GM12872 (cell line): ENCODE measurements around the gene INPP4B.

Source experiments
- TF ChIP-seq, protein P1 (sequence below): IDR thresholded peaks from 3 replicates; pipeline ENCODE4 v1.5.1; 2011; ENCODE audit warnings: low read depth, mild to moderate bottlenecking, low read length, moderate library complexity; ENCODE audit not compliant: insufficient read depth

INPP4B gene

DNA sequence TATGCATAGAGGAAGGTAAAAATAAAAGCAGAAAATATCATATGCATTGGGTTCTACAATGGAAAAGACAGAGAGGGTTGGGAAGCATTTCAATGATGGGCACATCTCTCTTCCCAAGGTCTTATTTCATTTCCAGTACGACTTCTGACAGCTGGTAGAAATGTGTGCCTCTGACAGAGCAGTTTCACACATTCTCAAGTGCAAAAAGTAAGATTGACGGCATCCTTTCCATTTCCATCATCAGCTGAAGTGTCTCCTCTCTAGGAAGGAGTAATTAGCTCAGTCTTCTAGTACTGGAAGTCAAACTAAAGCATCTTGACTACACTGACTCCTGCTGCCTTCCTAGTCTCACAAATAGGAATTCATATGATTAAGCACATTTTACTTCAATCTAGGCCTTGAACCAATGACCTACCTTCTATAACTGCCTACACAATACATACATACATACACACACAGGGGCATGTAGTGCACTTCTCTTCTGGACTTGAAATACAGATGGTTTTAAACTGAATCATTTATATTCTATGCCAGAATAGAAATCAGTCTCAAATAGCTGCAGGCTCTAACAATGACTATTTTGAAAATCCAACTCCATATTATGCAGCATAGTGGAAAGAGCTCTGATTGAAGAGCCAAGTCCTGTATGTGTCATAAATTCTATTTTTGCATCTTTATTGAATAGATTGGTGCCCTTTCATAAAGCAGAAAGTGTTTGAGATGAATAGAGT, 473.4 kb downstream of the INPP4B start:
- TF ChIP-seq, protein P1, sequence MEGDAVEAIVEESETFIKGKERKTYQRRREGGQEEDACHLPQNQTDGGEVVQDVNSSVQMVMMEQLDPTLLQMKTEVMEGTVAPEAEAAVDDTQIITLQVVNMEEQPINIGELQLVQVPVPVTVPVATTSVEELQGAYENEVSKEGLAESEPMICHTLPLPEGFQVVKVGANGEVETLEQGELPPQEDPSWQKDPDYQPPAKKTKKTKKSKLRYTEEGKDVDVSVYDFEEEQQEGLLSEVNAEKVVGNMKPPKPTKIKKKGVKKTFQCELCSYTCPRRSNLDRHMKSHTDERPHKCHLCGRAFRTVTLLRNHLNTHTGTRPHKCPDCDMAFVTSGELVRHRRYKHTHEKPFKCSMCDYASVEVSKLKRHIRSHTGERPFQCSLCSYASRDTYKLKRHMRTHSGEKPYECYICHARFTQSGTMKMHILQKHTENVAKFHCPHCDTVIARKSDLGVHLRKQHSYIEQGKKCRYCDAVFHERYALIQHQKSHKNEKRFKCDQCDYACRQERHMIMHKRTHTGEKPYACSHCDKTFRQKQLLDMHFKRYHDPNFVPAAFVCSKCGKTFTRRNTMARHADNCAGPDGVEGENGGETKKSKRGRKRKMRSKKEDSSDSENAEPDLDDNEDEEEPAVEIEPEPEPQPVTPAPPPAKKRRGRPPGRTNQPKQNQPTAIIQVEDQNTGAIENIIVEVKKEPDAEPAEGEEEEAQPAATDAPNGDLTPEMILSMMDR: no peak

DNA sequence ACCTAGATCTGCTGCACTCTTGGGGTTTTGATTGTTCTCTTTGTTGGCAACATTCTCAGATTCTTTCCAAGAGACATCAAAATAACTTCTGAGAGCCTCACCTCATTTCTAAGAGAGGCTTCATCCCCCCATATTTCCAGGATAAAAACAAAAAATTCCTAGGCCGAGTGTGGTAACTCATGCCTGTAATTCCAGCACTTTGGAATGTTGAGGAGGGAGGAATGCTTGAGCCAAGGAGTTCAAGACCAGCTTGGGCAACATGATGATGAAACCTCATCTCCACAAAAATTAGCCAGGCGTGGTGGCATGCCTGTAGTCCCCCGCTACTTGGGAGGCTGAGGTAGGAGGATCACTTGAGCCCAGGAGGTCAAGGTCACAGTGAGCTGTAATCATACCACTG, 477.0 kb downstream of the INPP4B start:
- TF ChIP-seq, protein P1: no peak

DNA sequence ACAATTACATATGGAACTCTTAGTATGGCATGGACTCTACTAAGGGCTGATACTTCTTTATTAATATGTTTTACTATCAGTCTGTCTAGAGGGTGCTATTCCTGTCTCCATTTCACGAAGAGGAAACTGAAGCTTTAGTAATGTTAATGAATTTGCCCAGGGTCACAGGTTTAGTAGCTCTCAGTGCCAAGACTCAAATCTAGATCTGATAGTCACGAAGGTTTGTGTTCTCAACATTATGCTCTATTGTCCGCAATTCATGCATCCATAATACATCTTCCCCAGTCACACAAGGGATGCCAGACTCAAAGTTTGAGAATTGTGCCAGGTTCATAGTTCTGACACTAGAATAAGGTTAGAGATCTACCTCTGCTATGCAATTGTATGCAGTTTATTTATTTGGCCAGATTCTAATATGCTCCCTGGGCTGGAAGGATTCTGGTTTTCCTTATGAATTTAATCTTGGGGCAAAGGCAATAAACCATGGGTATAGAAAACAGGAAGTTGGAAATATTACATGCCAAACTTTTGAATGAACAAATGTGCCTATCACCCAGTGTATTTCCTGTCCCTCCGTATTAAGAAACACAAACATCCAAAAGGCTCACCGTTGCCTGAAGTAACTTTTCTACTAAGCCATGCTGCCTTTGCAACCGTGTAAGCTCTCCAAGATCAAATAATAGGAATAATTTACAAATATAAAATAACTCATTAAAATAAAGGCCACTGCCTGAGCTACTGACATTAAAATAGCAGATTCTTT, 478.5 kb downstream of the INPP4B start:
- TF ChIP-seq, protein P1: no peak

DNA sequence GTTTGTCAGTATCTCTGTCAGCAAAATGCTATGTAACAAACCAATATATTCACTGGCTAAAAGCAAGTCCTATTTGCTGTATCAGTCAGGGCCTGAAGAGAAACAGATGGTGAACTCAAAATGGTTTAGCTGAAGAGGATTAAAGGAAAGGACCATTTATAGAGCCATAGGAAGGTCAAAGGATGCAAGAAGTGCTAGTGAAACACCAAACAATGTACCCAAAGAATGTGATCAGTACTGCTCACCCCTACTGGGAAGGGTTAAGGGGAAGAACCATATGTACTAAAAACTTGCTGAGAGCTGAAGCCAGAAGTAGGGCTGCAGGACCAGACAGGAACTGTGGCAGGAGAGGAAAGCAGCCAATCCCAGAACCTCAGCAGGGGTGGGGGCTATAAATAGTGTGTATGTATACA, 479.3 kb downstream of the INPP4B start:
- TF ChIP-seq, protein P1: no peak

DNA sequence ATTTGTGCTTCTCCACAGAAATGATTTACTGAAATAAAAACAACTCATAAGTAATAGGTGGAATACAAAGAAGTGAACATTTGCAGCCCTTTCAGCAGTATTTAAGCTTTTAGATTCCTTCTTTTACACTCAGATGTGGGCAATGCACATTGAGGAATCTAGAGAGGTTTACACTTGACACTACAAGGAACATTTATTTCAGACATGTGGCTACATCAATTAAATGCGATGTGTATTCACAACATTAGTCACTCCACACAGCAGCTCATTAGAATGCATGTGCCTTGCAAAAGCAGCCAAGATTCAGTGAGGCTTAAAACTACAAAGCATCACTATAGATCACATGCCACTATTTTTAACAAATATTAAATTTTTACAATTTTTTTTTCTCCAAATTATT, 480.7 kb downstream of the INPP4B start:
- TF ChIP-seq, protein P1: no peak

DNA sequence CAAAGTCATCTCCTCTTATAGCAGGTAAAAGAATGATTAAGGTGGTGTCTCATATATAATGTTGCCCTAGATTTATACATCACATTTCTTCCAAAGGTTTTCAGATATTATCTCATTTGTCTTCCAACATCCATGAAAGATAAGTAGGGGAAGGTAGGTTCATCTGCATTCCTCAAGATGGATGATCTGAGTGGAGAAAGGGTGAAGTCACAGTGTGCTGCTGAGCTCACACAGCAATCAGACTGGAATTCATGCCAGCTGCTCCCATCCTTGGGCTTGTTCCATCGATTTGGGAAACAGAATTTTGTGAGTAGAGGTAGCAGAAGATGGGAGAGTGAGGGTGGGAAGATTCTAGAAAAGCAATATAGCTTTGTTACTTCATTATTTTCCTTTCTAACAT, 482.4 kb downstream of the INPP4B start:
- TF ChIP-seq, protein P1: no peak

DNA sequence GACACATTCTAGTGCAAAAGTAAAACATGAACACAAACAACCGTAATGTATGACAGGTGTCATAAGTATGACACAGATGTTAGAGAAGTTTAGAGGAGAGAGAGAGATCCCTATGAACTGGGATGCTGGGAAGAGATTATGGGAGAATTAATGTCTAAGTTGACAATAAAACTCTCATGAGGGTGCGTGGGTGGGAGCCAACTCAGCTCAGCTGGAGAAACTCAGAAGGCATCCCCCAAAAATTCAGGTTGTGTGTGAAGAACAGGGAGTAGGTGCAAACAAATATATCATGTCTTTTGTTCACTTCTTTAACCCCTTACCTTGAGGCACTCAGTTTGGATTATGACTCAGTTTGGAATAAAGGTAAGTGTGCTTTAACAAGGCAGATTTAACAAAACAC, 484.1 kb downstream of the INPP4B start:
- TF ChIP-seq, protein P1: no peak
